IMR-90 (cell line): ENCODE measurements around the gene NKTR. TPM values are rescaled to one million over a fixed set of nuclear protein-coding genes. Genes with fewer than 3 reads are reported as not detected.
A peak's percentile ranks its signal among the peaks of the same experiment; 100 is the strongest.

Experiments used
- ATAC-seq: fragments of 200-7000 bp; cut with Tn5 transposase; 2 replicates; pipeline ENCODE4 v1.9.1; 2020; ENCODE audit warnings: low read depth, mild to moderate bottlenecking, moderate library complexity
- BruUV-seq: library from RNA; stranded (reverse); fragments of 400-500 nt; replicated peaks from 2 replicates; lab custom pipeline; 2021; lab: Mats Ljungman, UMichigan
- CTCF ChIA-PET: fragments of 300-600 bp; formaldehyde crosslinking; extraction: SDS; loops from one replicate; lab custom pipeline; 2021; ENCODE audit warnings: antibody characterized with exemption; lab: Yijun Ruan, JAX
- POLR2A ChIA-PET: fragments of 300-600 bp; sonication (Branson Sonifier 250); formaldehyde crosslinking; loops from one replicate; lab custom pipeline; 2022; ENCODE audit warnings: antibody characterized with exemption; ENCODE audit not compliant: unreplicated experiment; lab: Charles Lee
- DNase-seq: peaks from one replicate; pipeline ENCODE4 v3.0.0; 2013
- H2AFZ ChIP-seq: replicated peaks from 2 replicates; pipeline ENCODE3; 2013; ENCODE audit warnings: low read length, mild to moderate bottlenecking; ENCODE audit not compliant: poor library complexity
- H2AK5ac ChIP-seq: 2 replicates; pipeline ENCODE4 v1.6.1; 2013; ENCODE audit warnings: low read depth, low read length, inconsistent platforms
- H2AK9ac ChIP-seq: replicated peaks from 2 replicates; pipeline ENCODE3; 2013; ENCODE audit warnings: mild to moderate bottlenecking, low read depth, low read length, moderate library complexity; ENCODE audit not compliant: poor library complexity
- H2BK120ac ChIP-seq: 2 replicates; pipeline ENCODE4 v1.6.1; 2013; ENCODE audit warnings: low read depth, low read length, inconsistent platforms
- H2BK15ac ChIP-seq: 3 replicates; pipeline ENCODE4 v1.6.1; 2013; ENCODE audit warnings: low read depth, low read length, inconsistent platforms
- H2BK20ac ChIP-seq: 2 replicates; pipeline ENCODE4 v1.6.1; 2013; ENCODE audit warnings: low read depth, mild to moderate bottlenecking, inconsistent platforms, low read length, moderate library complexity
- H2BK5ac ChIP-seq: 2 replicates; pipeline ENCODE4 v1.6.1; 2013; ENCODE audit warnings: mild to moderate bottlenecking, low read depth, low read length, inconsistent platforms; ENCODE audit not compliant: poor library complexity, severe bottlenecking
- H3K14ac ChIP-seq: replicated peaks from 2 replicates; pipeline ENCODE4 v1.6.1; 2013; ENCODE audit warnings: low read depth, low read length, inconsistent platforms
- H3K18ac ChIP-seq: 2 replicates; pipeline ENCODE4 v1.6.1; 2013; ENCODE audit warnings: low read depth, low read length, control low read depth
- H3K23ac ChIP-seq: 2 replicates; pipeline ENCODE4 v1.6.1; 2013; ENCODE audit warnings: low read depth, low read length, inconsistent platforms
- H3K27ac ChIP-seq: 2 replicates; pipeline ENCODE4 v1.5.1; 2013; ENCODE audit warnings: mild to moderate bottlenecking, control low read depth, low read length; ENCODE audit not compliant: insufficient read depth
- H3K27me3 ChIP-seq: 2 replicates; pipeline ENCODE4 v1.6.1; 2013; ENCODE audit warnings: low read length; ENCODE audit not compliant: control insufficient read depth, insufficient read depth
- H3K36me3 ChIP-seq: 2 replicates; pipeline ENCODE4 v1.6.1; 2013; ENCODE audit warnings: low read length, mixed read lengths; ENCODE audit not compliant: control insufficient read depth, insufficient read depth
- H3K4ac ChIP-seq: 2 replicates; pipeline ENCODE4 v1.6.1; 2013; ENCODE audit warnings: low read depth, low read length, inconsistent platforms
- H3K4me1 ChIP-seq: 2 replicates; pipeline ENCODE4 v1.6.1; 2013; ENCODE audit warnings: low read length, mixed read lengths; ENCODE audit not compliant: control insufficient read depth, insufficient read depth
- H3K4me2 ChIP-seq: 2 replicates; pipeline ENCODE4 v1.6.1; 2013; ENCODE audit warnings: low read depth, mild to moderate bottlenecking, control low read depth, low read length, moderate library complexity
- H3K4me3 ChIP-seq: 2 replicates; pipeline ENCODE4 v1.5.1; 2013; ENCODE audit warnings: low read depth, mild to moderate bottlenecking, control low read depth, low read length, moderate library complexity; ENCODE audit not compliant: insufficient read depth
- H3K56ac ChIP-seq: 2 replicates; pipeline ENCODE4 v1.6.1; 2013; ENCODE audit warnings: low read length, inconsistent platforms; ENCODE audit not compliant: insufficient read depth; ENCODE audit errors: extremely low read depth
- H3K79me1 ChIP-seq, 2 experiments: 2 replicates each; pipeline ENCODE4 v1.6.1; 2013; ENCODE audit warnings: low read length in 2 of 2, inconsistent platforms in 1 of 2, low read depth in 1 of 2
- H3K9ac ChIP-seq: 2 replicates; pipeline ENCODE4 v1.6.1; 2013; ENCODE audit warnings: low read depth, low read length, control low read depth
- H3K9me1 ChIP-seq: 2 replicates; pipeline ENCODE4 v1.6.1; 2013; ENCODE audit warnings: low read length, inconsistent platforms; ENCODE audit not compliant: insufficient read depth
- H3K9me3 ChIP-seq: 2 replicates; pipeline ENCODE4 v1.6.1; 2013; ENCODE audit warnings: low read length; ENCODE audit not compliant: control insufficient read depth, insufficient read depth
- H4K20me1 ChIP-seq: 2 replicates; pipeline ENCODE4 v1.6.1; 2013; ENCODE audit warnings: low read length, inconsistent platforms; ENCODE audit not compliant: insufficient read depth
- H4K5ac ChIP-seq: 2 replicates; pipeline ENCODE4 v1.6.1; 2013; ENCODE audit warnings: mild to moderate bottlenecking, low read depth, low read length, control low read depth
- H4K8ac ChIP-seq, 2 experiments: 2 replicates each; pipeline ENCODE4 v1.6.1; 2013; ENCODE audit warnings: low read depth in 2 of 2, low read length in 2 of 2, control low read depth in 1 of 2, inconsistent platforms in 1 of 2
- H4K91ac ChIP-seq: 2 replicates; pipeline ENCODE4 v1.6.1; 2013; ENCODE audit warnings: low read depth, low read length, inconsistent platforms; ENCODE audit not compliant: insufficient read depth
- CTCF ChIP-seq: conservative IDR thresholded peaks from 2 replicates; pipeline ENCODE4 v1.5.1; 2012; ENCODE audit warnings: mild to moderate bottlenecking, low read depth, low read length, improper control_type of control experiment
- WGBS, 2 experiments: methylation state at CpG; one replicate each; pipeline versions ENCODE4 v1.1.5 to v1.1.7; 2013; ENCODE audit warnings: missing lambda C conversion rate in 2 of 2; ENCODE audit not compliant: insufficient read length in 1 of 2; ENCODE audit errors: extremely low coverage in 2 of 2; 5-methylcytosine and 5-hydroxymethylcytosine counted together
- dilution Hi-C: fragments of 300-500 bp; cut with HindIII; formaldehyde crosslinking; loops from one replicate; pipeline ENCODE4 v1.14.3; 2018; ENCODE audit warnings: low sequenced_read_pairs; ENCODE audit not compliant: unreplicated experiment
- in situ Hi-C: fragments of 300-500 bp; cut with MboI; formaldehyde crosslinking; loops from 3 replicates; pipeline ENCODE4 v1.14.3; 2019; ENCODE audit warnings: low sequenced_read_pairs, inconsistent platforms, mixed read lengths
- intact Hi-C: fragments of 100-400 bp; cut with micrococcal nuclease; formaldehyde crosslinking; loops from 2 replicates; pipeline ENCODE4 v1.10.0; 2022
- polyA plus RNA-seq, 3 experiments: library from polyadenylated mRNA; depleted of rRNA; stranded (reverse); fragments of >200 nt; gene quantifications; 2 replicates each; pipeline ENCODE4 v1.2.3, GENCODE V29; 2012; ENCODE audit warnings: low replicate concordance in 1 of 3
- total RNA-seq: library from RNA; depleted of rRNA; stranded (reverse); fragments of >200 nt; gene quantifications from 2 replicates; pipeline ENCODE4 v1.2.3, GENCODE V29; 2012

Gene NKTR
- total and polyA plus RNA-seq, 2 of the 4 experiments (the other 2 are of a cell fraction) = 24.0 to 30.7 TPM

- BruUV-seq = no TSS peak
- no peaks in the 10 kb centered on the region for H3K79me1 ChIP-seq
- peak overlapping the region; percentile 46 for H2AFZ ChIP-seq
- no peak overlapping the region for H2BK20ac ChIP-seq
- ATAC-seq = no peak
- no peak overlapping the region for H3K14ac ChIP-seq
- no peak for DNase-seq
- H3K9me3 ChIP-seq = peaks cover 3% of the 10 kb centered on the region
- peak overlapping the region; percentile 28 for H2AK9ac ChIP-seq
- H3K27ac ChIP-seq = no peak overlapping the region
- no peak overlapping the region for H3K4me2 ChIP-seq
- H4K8ac ChIP-seq = no peak overlapping the region
- dilution Hi-C loops (no loop called here), in situ Hi-C loops (no loop called here), intact Hi-C loops (no loop called here)
- peaks cover 3% of the 10 kb centered on the region; the same call in 1 of the 2 replicates for H3K9me1 ChIP-seq
- no peak overlapping the region for H3K18ac ChIP-seq
- H3K56ac ChIP-seq = no peak overlapping the region
- H4K20me1 ChIP-seq = no peaks in the 10 kb centered on the region; the same call in 1 of the 2 replicates
- peaks cover 7% of the 10 kb centered on the region; the same call in 1 of the 2 replicates for H3K27me3 ChIP-seq
- H2BK15ac ChIP-seq = no peak overlapping the region
- no peak overlapping the region for H2BK120ac ChIP-seq
- 100% methylated on average over 1 of the region's 7 CpGs; no CpG with 5 or more reads in 1 of the 2 experiments for WGBS, 2 experiments
- no peak overlapping the region for H3K4me3 ChIP-seq
- H4K91ac ChIP-seq = no peak overlapping the region
- H2AK5ac ChIP-seq = no peak overlapping the region
- no peak overlapping the region for H3K4ac ChIP-seq
- no peaks in the 10 kb centered on the region; the same call in 1 of the 2 replicates for H3K4me1 ChIP-seq
- no peak overlapping the region for H4K5ac ChIP-seq
- no peak overlapping the region for H3K9ac ChIP-seq
- no peak for TF ChIP-seq CTCF
- H3K36me3 ChIP-seq = no peaks in the 10 kb centered on the region
- H3K23ac ChIP-seq = no peak overlapping the region
- no peak overlapping the region for H2BK5ac ChIP-seq
- ChIA-PET CTCF (interaction anchor here (1.0 kb wide), 1 partner anchor 14 kb away, joined by 4 read pairs; the partner anchor contains the start of gene ZBTB47), POLR2A (no interaction called here)
Measured at GRCh38 chr3:42667096-42667522, 66.6 kb downstream of the NKTR start.
